Neural progenitor cell (in vitro differentiated cells): ENCODE measurements around the gene PNPLA7. TPM values are rescaled to one million over a fixed set of nuclear protein-coding genes. Genes with fewer than 3 reads are reported as not detected.

Experiments
- DNase-seq: peaks from one replicate; pipeline ENCODE4 v3.0.0-alpha.2; 2016; ENCODE audit warnings: low spot score
- H2AFZ ChIP-seq: fragments of 200-600 bp; sonication (generic); replicated peaks from 2 replicates; pipeline ENCODE4 v1.6.1; 2016; ENCODE audit warnings: antibody characterized with exemption
- H3F3A ChIP-seq: fragments of 200-600 bp; sonication (generic); 2 replicates; pipeline ENCODE4 v1.6.1; 2016; ENCODE audit warnings: antibody characterized with exemption, low read depth
- H3K27ac ChIP-seq: fragments of 200-600 bp; sonication (generic); 2 replicates; pipeline ENCODE4 v1.5.1; 2016; ENCODE audit warnings: mild to moderate bottlenecking
- H3K27me3 ChIP-seq: fragments of 200-600 bp; sonication (generic); 2 replicates; pipeline ENCODE4 v1.6.1; 2016; ENCODE audit warnings: mild to moderate bottlenecking, moderate library complexity
- H3K36me3 ChIP-seq: fragments of 200-600 bp; sonication (generic); 2 replicates; pipeline ENCODE4 v1.5.1; 2016
- H3K4me1 ChIP-seq: fragments of 200-600 bp; sonication (generic); 2 replicates; pipeline ENCODE4 v1.6.1; 2016; ENCODE audit warnings: mixed run types
- H3K4me2 ChIP-seq: fragments of 200-600 bp; sonication (generic); 2 replicates; pipeline ENCODE4 v1.6.1; 2016
- H3K4me3 ChIP-seq: fragments of 200-600 bp; sonication (generic); 2 replicates; pipeline ENCODE4 v1.5.1; 2016
- H3K79me2 ChIP-seq: fragments of 200-600 bp; sonication (generic); 2 replicates; pipeline ENCODE4 v1.6.1; 2016; ENCODE audit warnings: low read depth
- H3K9ac ChIP-seq: fragments of 200-600 bp; sonication (generic); 2 replicates; pipeline ENCODE4 v1.6.1; 2016
- H3K9me3 ChIP-seq: fragments of 200-600 bp; sonication (generic); 2 replicates; pipeline ENCODE4 v1.5.1; 2016; ENCODE audit warnings: low read depth
- H4K20me1 ChIP-seq: fragments of 200-600 bp; sonication (generic); 2 replicates; pipeline ENCODE4 v1.6.1; 2016; ENCODE audit warnings: low read depth
- H3K27ac Mint-ChIP-seq: 3 replicates; pipeline ENCODE4 v1.8.0; 2021; ENCODE audit warnings: mixed read lengths
- H3K27me3 Mint-ChIP-seq: 2 replicates; pipeline ENCODE4 v1.8.0; 2022; ENCODE audit warnings: low read depth, mild to moderate bottlenecking, inconsistent platforms, moderate library complexity, mixed read lengths; ENCODE audit not compliant: insufficient read depth
- H3K36me3 Mint-ChIP-seq: 3 replicates; pipeline ENCODE4 v1.8.0; 2021; ENCODE audit warnings: mixed read lengths
- H3K4me1 Mint-ChIP-seq: 3 replicates; pipeline ENCODE4 v1.8.0; 2021; ENCODE audit warnings: mixed read lengths
- H3K4me3 Mint-ChIP-seq: 3 replicates; pipeline ENCODE4 v1.8.0; 2021; ENCODE audit warnings: mild to moderate bottlenecking, moderate library complexity, mixed read lengths
- H3K9me3 Mint-ChIP-seq: 3 replicates; pipeline ENCODE4 v1.8.0; 2020; ENCODE audit warnings: mixed read lengths
- CTCF ChIP-seq: fragments of 200-600 bp; sonication (generic); IDR thresholded peaks from 2 replicates; pipeline ENCODE4 v1.5.1; 2017; ENCODE audit warnings: antibody characterized with exemption, mild to moderate bottlenecking
- EZH2 ChIP-seq: fragments of 200-600 bp; sonication (generic); IDR thresholded peaks from 2 replicates; pipeline ENCODE4 v1.6.1; 2017; ENCODE audit warnings: antibody characterized with exemption, mild to moderate bottlenecking, moderate library complexity
- EZH2phosphoT487 ChIP-seq: fragments of 200-600 bp; sonication (generic); IDR thresholded peaks from 2 replicates; pipeline ENCODE4 v1.6.1; 2017; ENCODE audit warnings: antibody characterized with exemption
- total RNA-seq: library from RNA; depleted of rRNA; stranded (reverse); fragments of >200 nt; gene quantifications from 2 replicates; pipeline ENCODE4 v1.2.3, GENCODE V29; 2015; ENCODE audit warnings: low replicate concordance

PNPLA7 gene
- total RNA-seq, 1 donor from 2014 or later, result 0.13 TPM

- no peak for DNase-seq
- Histone ChIP-seq H3K27me3 (no peaks in the 10 kb centered on the region), H3K79me2 (peaks cover 34% of the 10 kb centered on the region), H3K4me3 (no peak overlapping the region), H3K9ac (no peak overlapping the region), H2AFZ (no peak overlapping the region), H3K4me1 (peaks cover 16% of the 10 kb centered on the region), H3K9me3 (no peaks in the 10 kb centered on the region), H3K36me3 (no peaks in the 10 kb centered on the region), H3F3A (peaks cover 15% of the 10 kb centered on the region), H3K27ac (no peak overlapping the region), H3K4me2 (no peak overlapping the region), H4K20me1 (peaks cover 28% of the 10 kb centered on the region)
- Mint-ChIP-seq H3K36me3 (peaks cover 27% of the 10 kb centered on the region), H3K27ac (no peak overlapping the region), H3K4me1 (peaks cover 24% of the 10 kb centered on the region), H3K9me3 (no peaks in the 10 kb centered on the region), H3K4me3 (peak overlapping the region; percentile 43), H3K27me3 (peaks cover 10% of the 10 kb centered on the region)
- no peak for TF ChIP-seq CTCF
- no peak for TF ChIP-seq EZH2
Measured at GRCh38 chr9:137575716-137576411, 25.7 kb upstream of the PNPLA7 start.

GRCh38 chr9:137575364-137575715, 25.1 kb upstream of the PNPLA7 start:
- no peak overlapping the region for H3K4me3 Mint-ChIP-seq
- no peaks in the 10 kb centered on the region for H3K27me3 ChIP-seq
- H3K9ac ChIP-seq, result no peak overlapping the region
- no peak for TF ChIP-seq EZH2phosphoT487
- TF ChIP-seq CTCF, result no peak
- no peak overlapping the region for H2AFZ ChIP-seq
- H3K27me3 Mint-ChIP-seq, result peaks cover 12% of the 10 kb centered on the region
- H3K4me3 ChIP-seq, result no peak overlapping the region
- H3K9me3 ChIP-seq, result no peaks in the 10 kb centered on the region
- H3K79me2 ChIP-seq, result peaks cover 34% of the 10 kb centered on the region
- peaks cover 28% of the 10 kb centered on the region for H4K20me1 ChIP-seq
- H3K27ac ChIP-seq, result no peak overlapping the region
- peaks cover 24% of the 10 kb centered on the region for H3K4me1 Mint-ChIP-seq
- H3K4me2 ChIP-seq, result no peak overlapping the region
- no peak for DNase-seq
- no peaks in the 10 kb centered on the region for H3K36me3 ChIP-seq
- H3K27ac Mint-ChIP-seq, result no peak overlapping the region
- H3K36me3 Mint-ChIP-seq, result peaks cover 30% of the 10 kb centered on the region
- H3F3A ChIP-seq, result peaks cover 11% of the 10 kb centered on the region
- peaks cover 16% of the 10 kb centered on the region for H3K4me1 ChIP-seq
- no peaks in the 10 kb centered on the region for H3K9me3 Mint-ChIP-seq

DNA sequence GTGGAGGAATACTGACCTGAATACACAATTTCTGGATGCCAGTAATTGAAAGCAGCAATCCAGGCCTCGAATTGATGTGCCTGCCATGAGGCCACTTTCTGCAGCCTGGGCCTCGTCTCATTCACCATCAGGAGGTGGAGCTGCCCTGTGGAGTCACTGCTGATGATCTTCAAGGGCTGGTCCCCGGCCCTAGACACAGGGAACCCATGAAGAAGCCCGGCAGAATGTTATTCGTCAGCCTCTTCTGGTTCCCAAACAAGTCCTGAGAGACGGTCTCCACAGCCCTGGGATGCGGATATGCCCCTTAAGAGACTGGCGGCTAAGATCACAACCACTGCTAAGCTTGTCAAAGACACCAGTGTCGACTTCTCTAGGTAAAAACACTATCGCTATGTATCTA, 24.0 kb upstream of the PNPLA7 start:
- Histone ChIP-seq H2AFZ (no peak overlapping the region), H3K79me2 (peaks cover 34% of the 10 kb centered on the region), H3K4me1 (peaks cover 14% of the 10 kb centered on the region), H3K4me2 (no peak overlapping the region), H3F3A (peaks cover 4% of the 10 kb centered on the region), H3K36me3 (no peaks in the 10 kb centered on the region), H3K9me3 (no peaks in the 10 kb centered on the region), H4K20me1 (peaks cover 28% of the 10 kb centered on the region), H3K27me3 (no peaks in the 10 kb centered on the region), H3K9ac (no peak overlapping the region), H3K27ac (no peak overlapping the region), H3K4me3 (no peak overlapping the region)
- TF ChIP-seq CTCF (no peak), EZH2phosphoT487 (no peak), EZH2 (no peak)
- Mint-ChIP-seq H3K36me3 (peaks cover 31% of the 10 kb centered on the region), H3K4me3 (no peak overlapping the region), H3K27me3 (peaks cover 8% of the 10 kb centered on the region), H3K27ac (no peak overlapping the region), H3K4me1 (peaks cover 21% of the 10 kb centered on the region), H3K9me3 (no peaks in the 10 kb centered on the region)
- no peak for DNase-seq
